Glomerular visceral epithelial cell (primary cell): Measurements from ENCODE around the gene NFIC.
A peak's percentile ranks its signal among the peaks of the same experiment; 100 is the strongest.
"Not testable (repeated sequence)": the region's sequence is repeated elsewhere in the genome, so short reads cannot be mapped to it uniquely, and the experiment has no call there.

Source experiments
- DNase-seq: peaks from one replicate; pipeline ENCODE4 v3.0.0-alpha.2; 2016; ENCODE audit errors: extremely low spot score

Gene NFIC

DNA sequence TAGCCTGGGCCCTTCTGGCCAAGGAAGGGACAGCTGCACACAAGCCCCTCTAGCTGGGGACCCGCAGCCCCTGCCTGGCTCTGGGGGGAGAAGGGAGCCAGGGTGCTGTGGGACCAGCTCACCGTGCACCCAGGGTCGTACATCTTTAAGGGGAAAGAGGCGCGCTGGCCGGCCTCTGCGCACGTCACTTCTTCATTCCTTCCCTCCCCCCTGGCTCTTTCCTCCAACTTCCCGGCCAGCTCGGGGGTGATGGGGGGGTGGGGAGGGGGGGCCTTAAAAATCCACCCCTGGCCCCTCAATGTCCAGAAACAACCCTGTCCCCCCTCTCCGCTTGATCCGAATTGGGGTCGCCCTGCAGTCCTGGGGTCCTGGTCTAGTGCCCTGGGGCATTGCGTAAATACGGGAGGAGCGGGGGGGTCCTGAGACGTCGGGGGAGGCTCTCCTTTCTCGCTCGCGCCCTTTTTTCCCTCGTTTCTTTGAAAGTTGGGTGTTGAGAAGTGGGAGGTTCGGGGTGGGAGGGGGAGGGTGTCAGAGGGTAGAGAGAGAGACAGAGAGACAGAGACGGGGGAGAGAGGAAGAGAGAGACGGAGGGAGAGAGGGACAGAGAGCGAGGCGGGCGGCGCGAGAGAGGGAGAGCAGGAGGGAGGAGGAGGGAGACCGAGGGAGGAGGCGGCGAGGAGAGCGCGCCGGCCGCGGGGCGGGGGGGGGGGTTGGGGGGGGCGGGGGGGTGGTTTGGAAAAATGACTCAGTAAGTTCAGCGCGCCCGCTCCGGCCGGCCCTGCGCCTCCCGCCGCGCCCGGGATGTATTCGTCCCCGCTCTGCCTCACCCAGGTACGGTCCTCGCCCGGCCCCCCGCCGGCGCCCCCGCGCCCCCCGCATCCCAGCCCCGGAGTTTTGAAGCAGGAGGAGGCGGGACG, at the start of gene NFIC:
TSS of gene NFIC (plus strand) at position 748 of the 917 bp plus-strand sequence. CDS start at position 802, 54 bp downstream.
- peak; percentile 88 for DNase-seq

DNA sequence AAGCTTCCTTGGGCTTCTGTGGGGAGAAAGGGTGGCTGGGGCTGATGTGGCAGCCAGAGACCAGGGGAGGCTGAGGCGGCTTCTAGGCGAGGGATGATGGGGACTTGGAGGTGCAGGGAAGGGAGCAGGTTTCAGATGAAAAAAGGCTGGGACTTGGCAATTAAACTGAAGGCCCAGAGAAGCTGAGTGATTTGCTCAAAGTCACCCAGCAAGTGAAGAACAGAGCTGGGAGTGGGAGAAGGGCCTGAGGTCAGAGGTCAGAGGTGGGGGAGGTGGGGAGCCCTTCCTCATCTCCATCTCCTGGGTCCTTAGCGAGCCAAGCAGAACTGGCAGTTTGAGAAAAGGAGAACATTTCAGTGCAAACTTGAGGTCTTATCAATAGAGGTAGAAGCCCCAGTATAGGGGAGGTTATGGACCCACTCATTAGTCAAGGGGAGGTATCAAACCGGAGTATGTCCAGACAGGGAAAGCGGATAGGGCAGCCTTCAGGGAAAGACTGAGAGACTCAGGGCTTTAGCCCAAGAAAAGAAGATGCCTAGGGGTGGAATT, 49.6 kb upstream of the NFIC start:
- no peak for DNase-seq

DNA sequence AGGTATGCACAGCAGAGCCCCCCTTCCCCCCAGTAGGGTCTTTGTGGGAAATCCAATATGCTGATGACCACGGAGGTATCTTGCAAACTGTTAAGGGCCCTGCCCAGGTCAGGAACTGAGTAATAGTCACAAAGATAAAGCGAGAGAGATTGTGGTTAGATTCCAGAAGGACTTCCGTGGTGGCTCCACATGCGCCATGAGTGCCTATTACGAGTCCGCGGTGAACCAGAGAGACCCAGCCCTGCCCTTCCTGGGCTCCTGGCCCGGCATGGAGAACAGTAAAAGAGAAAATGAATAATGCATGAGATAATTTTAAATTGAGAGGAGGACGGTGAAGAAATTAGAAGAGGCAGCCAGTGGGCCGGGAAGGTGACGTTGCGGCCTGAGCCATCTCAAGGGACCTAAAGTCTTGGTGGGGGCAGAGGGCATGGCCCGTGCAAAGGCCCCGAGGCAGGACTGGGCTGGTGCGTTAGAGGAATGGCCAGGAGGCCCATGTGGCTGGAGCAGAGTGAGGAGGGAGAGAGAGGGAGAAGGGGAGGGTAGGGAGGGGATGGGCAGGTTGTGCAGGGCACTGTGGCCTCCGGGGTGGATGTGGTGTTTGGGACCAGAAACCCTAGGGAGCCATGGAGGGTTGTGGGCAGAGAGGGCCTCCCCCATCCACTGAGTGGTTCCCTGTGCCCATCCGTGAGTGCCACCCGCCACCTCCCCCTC, 46.6 kb upstream of the NFIC start:
- no peak for DNase-seq

DNA sequence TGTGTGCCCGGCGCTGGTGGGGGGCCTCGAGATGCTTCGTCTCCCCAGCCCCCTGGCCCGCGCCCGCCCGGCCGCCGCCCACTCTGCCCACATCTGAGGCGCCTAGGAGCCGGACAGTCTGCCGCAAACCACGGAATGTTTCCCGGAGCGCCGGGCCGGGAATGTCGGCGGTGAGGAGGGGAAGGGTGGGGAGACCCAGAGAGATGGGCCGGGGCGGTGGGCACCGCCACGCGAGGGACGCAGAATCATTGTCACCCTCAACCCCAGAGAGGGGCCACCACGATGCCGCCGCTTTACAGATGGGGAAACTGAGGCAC, 46.1 kb upstream of the NFIC start:
- DNase-seq = no peak

DNA sequence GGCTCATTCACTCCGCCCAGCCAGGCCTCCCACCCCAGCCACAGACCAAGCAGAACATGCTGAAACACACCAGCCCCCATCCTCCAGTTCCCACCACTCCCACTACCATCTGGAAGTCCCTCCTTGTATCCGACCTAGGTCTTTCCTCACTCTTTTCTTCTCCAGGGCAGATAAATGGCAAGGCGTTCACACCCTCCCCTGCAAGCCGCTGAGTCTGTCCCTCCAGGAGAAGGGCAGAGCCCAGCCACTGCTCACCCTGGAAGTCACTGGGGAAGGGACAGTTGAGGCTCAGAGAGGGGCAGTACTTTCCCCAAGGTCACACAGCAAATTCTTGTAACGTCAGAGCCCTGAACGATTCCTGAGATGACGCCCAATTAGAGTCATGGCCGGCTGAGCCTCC, 45.5 kb upstream of the NFIC start:
- DNase-seq = no peak

DNA sequence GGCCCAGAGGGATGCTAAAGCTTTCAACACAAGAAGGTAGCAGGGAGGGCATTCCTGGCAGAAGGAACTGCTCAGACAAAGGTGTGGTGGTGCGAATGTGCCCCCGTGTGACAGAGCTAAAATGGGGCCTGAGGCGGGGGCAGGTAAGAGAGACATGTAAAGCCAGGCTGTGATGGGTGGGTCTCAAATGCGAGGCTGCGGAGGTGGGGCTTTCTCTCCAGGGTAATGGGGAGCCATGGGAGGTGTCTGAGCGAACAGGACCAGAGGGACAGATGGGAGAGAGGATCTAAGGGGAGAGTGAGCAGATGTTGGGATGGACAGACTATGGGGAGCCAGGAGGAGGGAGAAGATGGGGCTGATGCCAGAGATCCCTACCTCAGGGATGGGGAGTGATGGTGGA, 44.7 kb upstream of the NFIC start:
- DNase-seq = no peak

DNA sequence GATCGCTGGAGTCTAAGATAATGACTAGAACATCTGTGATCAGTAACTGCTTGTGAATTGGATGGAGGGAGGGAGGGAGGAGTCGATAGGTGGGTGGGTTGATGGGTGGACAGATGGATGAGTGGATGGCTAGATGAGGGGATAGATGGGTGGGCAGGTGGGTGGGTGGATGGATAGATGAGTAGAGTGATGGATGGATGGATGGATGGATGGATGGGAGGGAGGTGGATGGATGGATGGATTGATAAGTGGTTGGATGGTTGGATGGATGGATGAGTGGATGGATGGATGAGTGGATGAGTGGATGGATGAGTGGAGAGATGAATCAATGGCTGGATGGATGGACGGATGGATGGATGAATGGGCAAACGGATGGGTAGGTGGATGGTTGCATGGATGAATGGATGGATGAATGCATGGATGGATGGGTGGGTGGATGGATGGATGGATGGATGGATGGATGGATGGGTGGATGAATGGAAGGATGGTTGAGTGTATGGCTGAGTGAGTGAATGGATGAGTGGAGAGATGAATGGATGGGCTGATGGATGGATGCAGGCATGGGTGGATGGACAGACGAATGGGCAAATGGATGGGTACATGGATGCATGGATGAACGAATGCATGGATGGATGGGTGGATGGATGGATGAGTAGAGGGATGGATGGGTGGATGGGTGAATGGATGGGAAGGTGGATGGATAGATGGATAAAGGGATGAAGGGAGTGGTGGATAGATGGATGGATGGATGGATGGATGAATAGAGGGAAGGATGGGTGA, 44.0 kb upstream of the NFIC start:
- DNase-seq = no peak

DNA sequence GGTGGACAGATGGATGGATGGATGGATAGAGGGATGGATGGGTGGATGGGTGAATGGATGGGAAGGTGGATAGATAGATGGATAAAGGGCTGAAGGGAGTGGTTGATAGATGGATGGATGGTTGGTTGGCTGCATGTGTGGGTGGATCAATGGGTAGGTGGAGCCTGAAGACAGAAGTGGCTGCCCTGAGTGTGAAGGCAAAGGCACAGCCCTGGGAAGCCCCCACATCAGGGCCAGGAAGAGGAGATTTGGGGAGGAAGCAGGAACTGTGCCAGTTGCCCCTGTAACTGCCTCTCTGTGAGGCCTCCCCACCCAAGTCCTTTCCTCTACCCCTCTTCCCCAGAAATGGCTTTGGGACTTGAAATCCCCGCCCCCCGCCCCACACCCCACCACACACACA, 43.4 kb upstream of the NFIC start:
- no peak for DNase-seq

DNA sequence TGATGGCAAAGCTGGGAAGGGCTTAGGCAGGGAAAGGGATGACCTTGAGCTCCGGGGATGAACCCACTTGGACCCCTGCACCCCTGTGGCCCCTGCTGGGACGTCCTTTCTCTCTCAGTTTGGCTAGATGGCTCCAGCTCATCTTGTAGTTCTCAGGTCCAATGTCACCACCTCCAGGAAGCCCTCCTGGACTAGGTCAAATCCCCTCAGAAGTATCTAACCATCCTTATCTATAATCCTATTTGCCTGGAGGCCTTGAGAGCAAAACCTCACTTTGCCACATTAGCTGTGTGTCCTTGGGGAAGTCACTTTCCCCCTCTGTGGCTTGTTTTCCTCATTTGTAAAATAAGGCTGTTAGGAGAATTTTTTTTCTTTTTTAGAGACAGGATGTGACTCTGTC, 42.7 kb upstream of the NFIC start:
- DNase-seq = no peak

DNA sequence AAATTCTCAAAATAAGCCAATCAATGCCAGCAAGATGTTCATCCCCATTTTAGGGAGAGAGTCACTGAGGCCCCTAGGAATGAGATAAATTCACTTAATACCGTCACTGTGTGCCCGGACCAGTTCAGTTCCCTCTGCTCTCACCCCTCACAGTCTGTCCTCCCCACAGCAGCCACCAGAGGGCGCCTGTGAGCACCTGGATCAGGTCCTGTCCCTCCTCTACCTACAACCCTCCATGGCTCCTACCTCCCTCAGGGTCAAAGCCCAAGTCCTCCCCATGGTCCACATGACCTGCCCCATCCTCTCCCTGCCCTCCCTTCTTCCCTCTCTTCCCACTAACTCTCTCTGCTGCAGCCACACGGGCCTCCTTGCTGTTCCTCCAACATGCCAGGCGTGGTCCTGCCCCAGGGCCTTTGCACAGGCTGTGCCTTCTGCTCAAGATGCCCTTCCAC, 42.0 kb upstream of the NFIC start:
- peak; percentile 52 for DNase-seq

DNA sequence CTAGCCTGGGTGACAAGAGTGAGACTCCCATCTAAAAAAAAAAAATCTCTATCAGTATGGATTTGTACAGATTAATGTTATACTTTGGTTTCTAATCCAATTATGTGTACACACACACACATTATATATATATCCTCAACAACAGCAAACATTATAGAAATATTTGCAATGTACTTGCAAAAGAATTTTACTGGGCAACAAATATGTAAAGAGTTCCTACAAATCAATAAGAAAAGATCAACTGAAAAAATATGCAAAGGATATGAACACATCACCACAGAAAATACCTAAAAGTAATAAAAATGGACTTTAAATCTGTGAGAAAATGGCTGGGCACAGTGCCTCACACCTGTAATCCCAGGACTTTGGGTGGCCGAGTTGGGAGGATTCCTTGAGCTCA, 40.9 kb upstream of the NFIC start:
- no peak for DNase-seq

DNA sequence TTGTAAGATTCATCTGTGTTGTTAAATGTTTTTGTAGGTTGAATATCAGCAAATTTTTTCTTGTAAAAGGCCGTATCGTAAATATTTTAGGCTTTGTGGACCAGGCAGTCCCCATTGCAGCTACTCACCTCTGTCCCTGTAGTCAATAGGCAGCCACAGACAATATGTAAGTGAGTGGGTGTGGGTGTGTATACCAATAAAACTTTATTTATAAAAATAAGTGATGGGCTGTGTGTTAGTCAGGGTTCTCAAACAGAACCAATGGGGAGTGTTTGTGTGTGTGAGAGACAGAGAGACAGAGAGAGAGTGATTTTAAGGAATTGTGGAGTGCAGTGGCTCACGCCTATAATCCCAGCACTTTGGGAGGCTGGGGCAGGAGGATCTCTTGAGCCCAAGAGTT, 37.6 kb upstream of the NFIC start:
- DNase-seq = no peak

DNA sequence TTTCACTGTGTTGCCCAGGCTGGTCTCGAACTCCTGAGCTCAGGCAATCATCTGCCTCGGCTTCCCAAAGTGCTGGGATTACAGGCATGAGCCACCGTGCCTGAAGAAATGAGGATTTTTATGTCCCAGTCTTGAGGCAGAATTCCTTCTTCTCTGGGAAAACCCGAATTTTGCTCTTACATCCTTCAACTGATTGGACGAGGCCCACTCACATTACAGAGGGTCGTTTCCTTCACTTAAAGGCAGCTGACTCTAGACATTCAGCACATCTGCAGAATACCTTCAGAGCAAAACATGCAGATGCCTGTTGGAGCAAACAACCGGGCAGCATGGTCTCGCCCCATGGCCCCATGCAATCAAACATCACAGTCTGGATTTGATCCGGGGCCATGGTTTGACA, 36.3 kb upstream of the NFIC start:
- DNase-seq = no peak

DNA sequence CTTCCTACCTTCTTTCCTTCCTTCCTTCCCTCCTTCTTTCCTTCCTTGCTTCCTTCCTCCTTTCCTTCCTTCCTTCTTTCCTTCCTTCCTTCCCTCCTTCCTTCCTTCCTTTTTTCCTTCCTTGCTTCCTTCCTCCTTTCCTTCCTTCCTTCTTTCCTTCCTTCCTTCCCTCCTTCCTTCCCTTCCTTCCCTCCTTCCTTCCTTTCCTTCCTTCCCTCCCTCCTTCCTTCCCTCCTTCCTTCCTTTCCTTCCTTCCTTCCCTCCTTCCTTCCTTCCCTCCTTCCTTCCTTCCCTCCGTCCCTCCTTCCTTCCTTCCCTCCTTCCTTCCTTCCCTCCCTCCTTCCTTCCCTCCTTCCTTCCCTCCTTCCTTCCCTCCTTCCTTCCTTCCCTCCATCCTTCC, 34.2 kb upstream of the NFIC start:
- not testable (repeated sequence) for DNase-seq

DNA sequence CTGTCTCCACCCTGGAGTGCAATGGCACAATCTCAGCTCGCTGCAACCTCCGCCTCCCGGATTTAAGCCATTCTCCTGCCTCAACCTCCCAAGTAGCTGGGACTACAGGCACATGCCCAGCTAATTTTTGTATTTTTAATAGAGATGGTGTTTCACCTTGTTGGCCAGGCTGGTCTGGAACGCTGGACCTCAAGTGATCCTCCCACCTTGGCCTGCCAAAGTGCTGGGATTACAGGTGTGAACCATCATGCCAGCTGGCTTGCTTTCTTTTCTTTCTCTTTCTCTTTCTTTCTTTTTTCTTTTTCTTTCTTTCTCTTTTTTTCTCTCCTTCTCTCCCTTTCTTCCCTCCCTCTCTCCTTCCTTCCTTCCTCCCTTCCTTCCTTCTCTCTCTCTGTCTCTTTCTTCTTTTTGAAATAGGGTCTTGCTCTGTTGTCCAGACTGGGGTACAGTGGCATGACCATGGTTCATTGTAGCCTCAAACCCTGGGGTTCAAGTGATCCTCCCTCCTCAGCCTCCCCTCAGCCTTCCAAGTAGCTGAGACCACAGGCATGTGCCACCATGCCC, 33.3 kb upstream of the NFIC start:
- DNase-seq = no peak

DNA sequence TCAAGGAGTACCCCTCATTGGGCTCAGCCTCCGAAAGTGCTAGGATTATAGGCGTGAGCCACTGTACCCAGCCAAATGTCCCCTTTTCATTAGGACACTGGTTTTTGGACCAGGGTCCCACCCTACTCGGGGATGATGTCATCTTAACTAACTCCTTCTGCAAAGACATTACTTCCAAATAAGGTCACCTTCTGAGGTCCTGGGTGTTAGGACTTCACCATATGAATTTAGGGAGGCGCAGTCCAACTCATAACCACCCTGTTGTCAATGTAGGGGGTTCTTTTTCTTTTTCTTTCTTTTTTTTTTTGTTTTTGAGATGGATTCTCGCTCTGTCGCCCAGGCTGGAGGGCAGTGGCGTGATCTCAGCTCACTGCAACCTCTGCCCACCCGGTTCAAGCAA, 32.7 kb upstream of the NFIC start:
- DNase-seq = no peak

DNA sequence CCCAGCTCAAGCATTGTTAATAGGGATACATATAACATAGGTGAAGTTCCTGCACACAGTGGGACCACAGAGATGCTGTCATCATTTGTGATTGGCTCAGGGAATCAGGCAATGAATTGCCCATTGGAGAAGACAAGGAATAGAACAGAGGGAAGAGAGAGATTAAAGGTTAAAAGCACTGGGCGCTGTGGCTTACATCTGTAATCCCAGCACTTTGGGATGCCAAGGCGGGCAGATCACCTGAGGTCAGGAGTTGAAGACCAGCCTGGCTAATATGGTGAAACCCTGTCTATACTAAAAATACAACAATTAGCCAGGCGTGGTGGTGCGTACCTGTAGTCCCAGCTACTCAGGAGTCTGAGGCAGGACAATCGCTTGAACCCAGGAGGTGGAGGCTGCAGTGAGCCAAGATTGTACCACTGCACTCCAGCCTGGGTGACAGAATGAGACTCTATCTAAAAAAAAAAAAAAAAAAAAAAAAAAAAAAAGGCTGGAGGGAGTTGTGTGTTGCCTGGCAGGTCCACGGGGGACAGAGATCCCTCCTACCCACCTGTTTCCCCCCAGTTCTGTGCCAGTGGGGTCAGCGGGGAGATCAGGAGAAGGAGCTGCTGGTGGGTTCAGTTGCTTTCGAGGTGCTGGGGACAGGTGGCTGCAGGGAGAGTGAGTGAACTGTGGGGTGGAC, 31.5 kb upstream of the NFIC start:
- DNase-seq = not testable (repeated sequence)

DNA sequence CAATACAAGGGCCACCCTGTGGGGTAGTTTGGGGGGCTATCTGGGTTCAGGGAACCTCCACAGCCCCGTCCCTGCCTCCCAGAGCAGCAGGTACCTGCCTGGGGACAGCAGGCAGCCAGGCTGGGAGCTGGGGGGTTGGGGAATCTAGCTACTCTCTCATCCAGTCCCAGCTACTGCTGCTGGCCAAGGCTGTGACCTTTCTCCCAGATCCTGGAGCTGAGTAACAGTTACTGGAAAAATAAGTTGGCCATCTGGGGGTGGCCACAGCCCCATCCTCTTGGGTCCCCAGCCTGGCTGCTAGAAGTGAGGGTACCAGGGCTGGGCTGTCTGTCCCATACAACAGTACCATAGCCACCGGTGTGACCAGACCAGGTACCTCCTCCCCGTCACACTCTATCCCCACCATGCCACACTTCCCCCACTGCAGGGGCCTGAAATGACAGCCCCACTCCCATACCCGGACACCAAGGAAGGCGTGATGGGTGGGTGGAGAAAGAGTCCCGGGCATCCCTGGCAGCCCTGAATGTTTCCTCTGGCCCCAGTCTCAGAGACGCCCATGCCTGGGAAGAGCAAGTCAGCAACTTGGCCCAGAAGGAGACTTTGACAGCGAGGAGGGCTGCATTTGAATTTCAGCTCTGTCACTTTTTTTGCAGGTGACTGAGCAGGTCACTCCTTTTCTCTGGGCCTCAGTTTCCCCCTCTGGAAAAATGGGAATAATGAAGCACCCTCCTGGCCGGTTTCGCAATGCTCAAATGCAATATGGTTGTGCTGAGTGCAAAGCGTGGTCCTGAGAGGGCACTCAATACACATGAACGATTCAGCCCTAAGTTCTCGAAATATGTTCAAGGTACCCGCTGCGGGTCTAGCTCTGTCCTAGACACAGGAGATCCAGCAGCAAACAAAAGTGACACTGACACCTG, 30.7 kb upstream of the NFIC start:
- DNase-seq = no peak

DNA sequence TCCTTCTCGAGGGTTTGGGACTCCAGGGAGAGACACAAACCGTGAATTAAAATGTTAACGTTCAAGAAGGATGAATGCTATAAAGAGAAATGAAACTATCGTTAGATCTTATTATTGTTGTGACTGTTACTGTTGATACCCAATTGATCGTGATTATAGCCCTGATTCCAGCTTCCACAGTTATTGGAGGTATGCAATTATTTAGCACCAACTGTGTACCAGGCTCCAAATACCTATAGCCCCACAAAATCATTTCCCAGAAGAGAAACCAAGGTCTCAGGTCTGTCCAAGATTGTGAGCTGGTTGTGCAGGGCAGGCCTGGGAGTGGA, 30.1 kb upstream of the NFIC start:
- no peak for DNase-seq
